GM10266 (cell line): ENCODE data around the gene PIP4K2C.
A peak's percentile ranks its signal among the peaks of the same experiment; 100 is the strongest.

ENCODE experiments used
- DNase-seq: peaks from one replicate; pipeline ENCODE4 v3.0.0; 2012; ENCODE audit errors: extremely low spot score
- CTCF ChIP-seq: IDR thresholded peaks from 2 replicates; pipeline ENCODE4 v1.5.1; 2012; ENCODE audit warnings: mild to moderate bottlenecking, low read depth; ENCODE audit not compliant: control insufficient read depth, insufficient read depth; ENCODE audit errors: missing control alignments

Gene PIP4K2C

GRCh38 chr12:57607958-57608663, 17.1 kb downstream of the PIP4K2C start:
- no peak for TF ChIP-seq CTCF

GRCh38 chr12:57609101-57609780, 18.2 kb downstream of the PIP4K2C start:
- DNase-seq: no peak
- no peak for TF ChIP-seq CTCF

More at GRCh38 chr12:57607958-57608663, 17.1 kb downstream of the PIP4K2C start:
- DNase-seq: no peak

GRCh38 chr12:57609781-57610553, 19.0 kb downstream of the PIP4K2C start:
- peak; percentile 27 for DNase-seq
- no peak for TF ChIP-seq CTCF

- DNase-seq: peak; percentile 36
- no peak for TF ChIP-seq CTCF
These were observed 19.6 kb downstream of the PIP4K2C start for GRCh38 chr12:57610554-57611107.

GRCh38 chr12:57611108-57611826, 20.3 kb downstream of the PIP4K2C start, which contains the start of gene ARHGEF25:
Gene ARHGEF25, plus strand, starts transcription at chr12:57611435. Its CDS starts 460 bp downstream, at chr12:57611895.
- no peak for TF ChIP-seq CTCF
- peak; percentile 94 for DNase-seq

GRCh38 chr12:57611827-57612710, 21.1 kb downstream of the PIP4K2C start:
- DNase-seq: peak; percentile 21

More at GRCh38 chr12:57611827-57612710, 21.1 kb downstream of the PIP4K2C start:
- no peak for TF ChIP-seq CTCF
